Choroid plexus epithelial cell (primary cell): ENCODE results near the gene KMT5C.

ENCODE experiments used
- DNase-seq: peaks from one replicate; pipeline ENCODE4 v3.0.0-alpha.2; 2010; ENCODE audit warnings: low read depth
- H3K4me3 ChIP-seq: 2 replicates; pipeline ENCODE4 v1.5.1; 2011; ENCODE audit warnings: low read depth, mild to moderate bottlenecking, control low read depth, low read length, moderate library complexity
- TF ChIP-seq, protein P1 (sequence below): conservative IDR thresholded peaks from 2 replicates; pipeline ENCODE4 v1.5.1; 2011; ENCODE audit warnings: low read depth, mild to moderate bottlenecking, control low read depth, inconsistent platforms, low read length, moderate library complexity

Gene KMT5C

DNA sequence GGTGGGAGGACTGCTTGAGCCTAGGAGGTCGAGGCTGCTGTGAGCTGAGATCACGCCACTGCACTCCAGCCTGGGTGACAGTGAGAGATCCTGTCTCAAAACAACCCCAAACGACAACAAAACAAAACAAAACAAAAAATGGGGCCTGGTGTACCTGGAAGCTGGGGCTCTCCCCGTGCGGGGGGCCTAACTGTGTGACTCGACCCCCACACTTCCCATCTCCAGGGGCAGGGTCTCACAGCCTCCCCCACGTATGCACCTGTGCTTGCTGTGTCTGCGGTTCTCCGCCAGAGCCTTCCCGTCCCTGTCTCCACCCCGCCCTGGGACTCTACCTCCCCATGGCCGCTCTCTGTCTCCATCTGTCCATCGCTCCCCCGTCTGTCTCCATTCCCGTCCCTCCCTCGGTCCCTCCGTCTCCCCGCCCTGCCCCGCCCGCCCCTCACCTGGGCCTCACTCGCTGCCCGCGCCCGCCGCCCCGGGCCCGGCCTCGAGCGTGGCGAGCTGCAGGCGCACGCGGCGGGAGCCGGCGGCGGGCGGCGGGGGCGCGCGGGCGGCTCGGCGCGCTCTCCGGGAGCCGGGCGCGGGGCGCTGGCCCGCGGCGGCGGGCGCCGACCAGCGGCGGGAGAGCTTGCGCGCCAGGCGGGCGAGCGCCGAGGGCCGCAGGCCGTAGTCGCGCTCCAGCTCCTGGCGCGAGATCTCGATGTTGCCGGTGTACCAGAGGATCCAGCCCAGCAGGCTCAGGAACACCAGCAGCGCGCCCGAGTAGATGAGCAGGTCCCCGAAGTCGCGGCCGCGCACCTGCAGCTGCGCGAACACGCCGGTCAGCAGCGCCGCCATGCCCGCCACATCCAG lies 43.8 kb downstream of the KMT5C start:
- TF ChIP-seq, protein P1, sequence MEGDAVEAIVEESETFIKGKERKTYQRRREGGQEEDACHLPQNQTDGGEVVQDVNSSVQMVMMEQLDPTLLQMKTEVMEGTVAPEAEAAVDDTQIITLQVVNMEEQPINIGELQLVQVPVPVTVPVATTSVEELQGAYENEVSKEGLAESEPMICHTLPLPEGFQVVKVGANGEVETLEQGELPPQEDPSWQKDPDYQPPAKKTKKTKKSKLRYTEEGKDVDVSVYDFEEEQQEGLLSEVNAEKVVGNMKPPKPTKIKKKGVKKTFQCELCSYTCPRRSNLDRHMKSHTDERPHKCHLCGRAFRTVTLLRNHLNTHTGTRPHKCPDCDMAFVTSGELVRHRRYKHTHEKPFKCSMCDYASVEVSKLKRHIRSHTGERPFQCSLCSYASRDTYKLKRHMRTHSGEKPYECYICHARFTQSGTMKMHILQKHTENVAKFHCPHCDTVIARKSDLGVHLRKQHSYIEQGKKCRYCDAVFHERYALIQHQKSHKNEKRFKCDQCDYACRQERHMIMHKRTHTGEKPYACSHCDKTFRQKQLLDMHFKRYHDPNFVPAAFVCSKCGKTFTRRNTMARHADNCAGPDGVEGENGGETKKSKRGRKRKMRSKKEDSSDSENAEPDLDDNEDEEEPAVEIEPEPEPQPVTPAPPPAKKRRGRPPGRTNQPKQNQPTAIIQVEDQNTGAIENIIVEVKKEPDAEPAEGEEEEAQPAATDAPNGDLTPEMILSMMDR: no peak
- H3K4me3 ChIP-seq: peak overlapping the region; percentile 60
- peak; percentile 80 for DNase-seq

DNA sequence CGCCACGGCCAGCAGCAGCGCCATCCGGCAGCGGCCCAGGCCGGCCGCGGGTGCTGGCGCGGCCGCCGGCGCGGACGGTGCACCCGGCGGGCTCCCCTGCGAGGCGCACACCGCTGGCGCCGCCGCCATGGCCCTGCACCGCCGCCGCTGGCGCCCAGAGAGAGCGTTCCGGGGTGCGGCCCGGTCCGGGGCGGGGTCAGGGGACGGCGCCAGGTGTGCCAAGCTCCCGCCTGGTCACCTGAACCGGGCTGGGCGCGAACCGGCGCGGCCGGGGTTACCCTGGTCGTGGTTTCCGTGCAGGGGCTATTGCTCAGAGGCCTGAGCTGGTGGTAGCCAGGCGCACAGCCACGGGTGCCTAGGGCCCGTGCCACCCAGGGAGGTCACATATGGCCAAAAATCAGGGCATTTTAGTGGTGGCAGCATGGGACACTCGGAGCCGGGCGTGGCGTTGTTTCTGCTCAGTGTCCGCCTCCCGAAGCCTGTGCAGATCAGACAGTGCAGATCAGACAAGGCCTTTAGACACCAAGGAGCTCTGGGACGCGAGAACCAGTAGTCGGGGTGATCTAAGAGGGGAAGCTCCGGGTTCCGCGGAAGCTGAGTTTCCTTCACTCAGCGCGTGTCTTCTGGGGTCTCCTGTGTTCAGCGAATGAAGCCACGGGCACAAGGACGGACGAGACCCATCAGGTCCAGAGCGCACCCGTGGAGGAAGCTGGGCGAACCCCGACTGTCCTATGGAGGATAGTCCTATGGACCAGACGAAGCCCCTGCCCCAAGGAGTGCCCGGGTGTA lies 44.6 kb downstream of the KMT5C start, which contains the start of gene TMEM238:
TSS of gene TMEM238 (minus strand) at position 162 of the 789 bp plus-strand sequence. CDS start at position 129, 33 bp downstream.
- TF ChIP-seq, protein P1: no peak
- DNase-seq: no peak
- H3K4me3 ChIP-seq: peak within 1 kb of the TSS; percentile 60

DNA sequence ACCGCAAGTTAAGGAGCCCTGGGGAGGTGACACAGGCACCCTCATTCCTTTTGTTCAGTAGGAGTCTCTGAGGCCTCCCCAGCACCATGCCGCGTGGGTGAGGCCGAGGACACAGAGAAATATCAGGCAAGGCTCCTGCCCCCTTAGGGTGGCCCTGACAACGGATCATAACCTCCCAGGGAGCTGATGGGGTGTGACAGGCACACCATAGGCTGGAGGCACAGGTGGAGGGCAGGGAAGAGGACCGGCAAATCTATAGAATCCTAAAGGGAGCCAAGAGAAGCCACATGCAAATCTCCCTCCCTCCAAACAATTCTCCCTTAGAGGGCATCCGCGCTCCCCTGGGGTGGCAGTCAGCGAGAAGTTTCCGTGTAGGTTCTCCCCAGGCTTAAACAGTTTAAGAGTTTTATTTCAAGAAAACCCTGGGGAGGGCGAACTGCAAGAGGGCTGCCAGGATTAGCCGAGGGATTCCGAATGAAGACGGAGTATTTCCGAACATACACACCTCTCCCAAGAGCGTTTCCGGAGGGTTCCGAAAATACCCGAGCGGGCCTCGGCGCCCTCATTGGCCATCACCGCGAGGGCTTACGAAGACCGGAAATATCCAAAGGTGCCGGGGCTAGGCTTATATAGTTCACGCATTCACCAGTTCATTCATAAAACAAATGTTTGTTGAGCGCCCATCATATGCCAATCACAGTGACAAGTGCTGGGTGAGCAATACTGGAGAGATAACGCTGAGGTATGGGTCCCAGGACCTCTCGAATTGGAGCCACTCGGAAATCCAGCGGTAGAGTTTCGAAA lies 45.4 kb downstream of the KMT5C start:
- DNase-seq: peak; percentile 98
- peak overlapping the region; percentile 59 for H3K4me3 ChIP-seq
- TF ChIP-seq, protein P1: no peak

DNA sequence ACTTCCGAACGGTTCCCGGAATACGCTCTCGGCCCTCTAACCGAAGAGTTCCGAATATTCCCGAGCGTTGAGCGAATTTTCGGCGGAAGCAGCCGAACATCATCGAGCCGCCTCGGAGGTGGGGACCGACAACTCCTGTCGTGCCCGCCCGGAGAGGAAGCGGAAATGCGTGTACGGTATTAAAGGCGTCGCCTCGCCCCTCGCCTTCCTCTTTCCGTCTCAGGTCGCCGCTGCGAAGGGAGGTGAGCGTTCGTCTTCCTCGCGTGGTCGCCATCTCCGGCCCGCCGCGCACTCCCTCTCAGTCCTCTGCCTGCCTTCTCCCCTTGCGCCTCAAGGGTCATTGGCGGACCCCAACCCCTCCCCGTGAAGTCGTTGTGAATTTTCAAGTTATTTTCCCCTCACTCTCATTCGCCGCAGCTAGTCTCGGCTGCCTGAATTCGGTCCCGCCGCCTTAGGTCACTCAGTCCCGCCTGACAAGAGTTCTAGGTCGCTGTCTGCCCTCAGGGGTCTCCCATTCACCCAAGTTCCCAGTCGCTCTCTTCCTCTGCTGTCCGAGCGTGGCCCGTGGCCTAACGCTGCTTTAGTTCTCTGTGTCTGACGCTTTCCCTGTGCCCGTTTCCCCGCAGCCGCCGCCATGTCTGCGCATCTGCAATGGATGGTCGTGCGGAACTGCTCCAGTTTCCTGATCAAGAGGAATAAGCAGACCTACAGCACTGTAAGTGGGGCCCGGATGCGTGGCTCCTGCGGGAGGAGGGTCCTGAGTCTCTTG lies 46.2 kb downstream of the KMT5C start, which contains the start of gene RPL28:
TSS of gene RPL28 (plus strand) at position 209 of the 769 bp plus-strand sequence. CDS start at position 635, 426 bp downstream.
- peak within 1 kb of the TSS; percentile 77 for H3K4me3 ChIP-seq
- TF ChIP-seq, protein P1: no peak
- peak; percentile 99 for DNase-seq

DNA sequence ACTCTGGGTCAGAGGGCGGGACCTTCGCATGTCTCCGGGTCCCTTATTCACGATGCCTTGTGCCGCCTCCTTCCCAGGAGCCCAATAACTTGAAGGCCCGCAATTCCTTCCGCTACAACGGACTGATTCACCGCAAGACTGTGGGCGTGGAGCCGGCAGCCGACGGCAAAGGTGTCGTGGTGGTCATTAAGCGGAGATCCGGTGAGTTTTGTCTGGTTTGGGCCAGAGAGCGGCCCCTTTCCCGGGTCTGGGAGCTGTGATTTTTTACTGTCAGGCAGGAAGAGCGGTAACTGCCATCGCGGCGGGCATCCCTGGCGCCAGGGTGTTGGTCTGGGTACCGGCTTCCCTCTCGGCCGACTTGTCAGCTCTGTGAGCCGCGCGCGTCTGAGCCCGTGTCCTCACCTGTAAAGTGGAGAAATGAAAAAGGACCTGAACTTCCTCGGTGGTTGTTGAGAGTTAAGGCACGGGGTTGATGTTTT lies 46.9 kb downstream of the KMT5C start:
- TF ChIP-seq, protein P1: no peak
- H3K4me3 ChIP-seq: peak overlapping the region; percentile 77
- DNase-seq: no peak
